A673 (cell line): ENCODE results near the gene MICAL3. TPM values are rescaled to one million over a fixed set of nuclear protein-coding genes. Genes with fewer than 3 reads are reported as not detected.

Experiments
- BruUV-seq: library from RNA; stranded (reverse); fragments of 400-500 nt; replicated peaks from 2 replicates; lab custom pipeline; 2021; lab: Mats Ljungman, UMichigan
- CTCF ChIA-PET: fragments of 300-600 bp; sonication (Branson Sonifier 250); formaldehyde crosslinking; loops from one replicate; lab custom pipeline; 2022; ENCODE audit warnings: antibody characterized with exemption; lab: Charles Lee
- POLR2A ChIA-PET: fragments of 300-600 bp; sonication (Branson Sonifier 250); formaldehyde crosslinking; loops from one replicate; lab custom pipeline; 2022; ENCODE audit warnings: antibody characterized with exemption; ENCODE audit not compliant: low non-redundant PET; lab: Charles Lee
- DNase-seq: peaks from one replicate; pipeline ENCODE4 v3.0.0-alpha.2; 2015; ENCODE audit warnings: low spot score
- H3K27ac ChIP-seq: fragments of 200-600 bp; sonication (generic); 2 replicates; pipeline ENCODE4 v1.5.1; 2016; ENCODE audit warnings: mixed run types, low read depth, mild to moderate bottlenecking, mixed read lengths, antibody characterized with exemption, low read length; ENCODE audit not compliant: poor library complexity, severe bottlenecking
- H3K27me3 ChIP-seq: fragments of 200-600 bp; sonication (generic); replicated peaks from 2 replicates; pipeline ENCODE4 v1.6.1; 2017; ENCODE audit warnings: mixed run types, low read depth, mild to moderate bottlenecking, mixed read lengths, antibody characterized with exemption, low read length; ENCODE audit not compliant: insufficient read depth, poor library complexity
- H3K36me3 ChIP-seq: fragments of 200-600 bp; sonication (generic); 2 replicates; pipeline ENCODE4 v1.6.1; 2016; ENCODE audit warnings: mixed run types, mild to moderate bottlenecking, mixed read lengths, antibody characterized with exemption, low read length; ENCODE audit not compliant: insufficient read depth, poor library complexity, severe bottlenecking
- H3K4me1 ChIP-seq: fragments of 200-600 bp; sonication (generic); 2 replicates; pipeline ENCODE4 v1.6.1; 2017; ENCODE audit warnings: mixed run types, mild to moderate bottlenecking, mixed read lengths, antibody characterized with exemption, low read length; ENCODE audit not compliant: insufficient read depth, poor library complexity, severe bottlenecking
- H3K4me3 ChIP-seq: fragments of 200-600 bp; sonication (generic); 2 replicates; pipeline ENCODE4 v1.5.1; 2016; ENCODE audit warnings: low read depth, mixed run types, mild to moderate bottlenecking, mixed read lengths, low read length; ENCODE audit not compliant: poor library complexity, severe bottlenecking
- H3K9me3 ChIP-seq: fragments of 200-600 bp; sonication (generic); 2 replicates; pipeline ENCODE4 v1.6.1; 2016; ENCODE audit warnings: mixed run types, low read depth, mild to moderate bottlenecking, mixed read lengths, antibody characterized with exemption, low read length; ENCODE audit not compliant: poor library complexity, severe bottlenecking
- EZH2 ChIP-seq: fragments of 200-600 bp; sonication (generic); IDR thresholded peaks from 2 replicates; pipeline ENCODE4 v1.6.1; 2017; ENCODE audit warnings: borderline replicate concordance, low read depth, mild to moderate bottlenecking, mixed read lengths, antibody characterized with exemption, low read length; ENCODE audit not compliant: poor library complexity, severe bottlenecking
- intact Hi-C: fragments of 100-400 bp; cut with micrococcal nuclease; formaldehyde crosslinking; loops from one replicate; pipeline ENCODE4 v1.10.0; 2022; ENCODE audit not compliant: unreplicated experiment
- total RNA-seq: library from RNA; stranded (reverse); gene quantifications from 2 replicates; pipeline ENCODE4 v1.2.3, GENCODE V29; 2021
- TF ChIP-seq, protein P1 (sequence below): fragments of 300-800, 200-600 bp; sonication (generic); conservative IDR thresholded peaks from 2 replicates; pipeline ENCODE4 v1.5.1; 2017; ENCODE audit warnings: low read depth, mild to moderate bottlenecking, antibody characterized with exemption, low read length, moderate library complexity, mixed read lengths

MICAL3 gene
- total RNA-seq, 1 experiment from 2014 or later: 63.6 TPM

DNA sequence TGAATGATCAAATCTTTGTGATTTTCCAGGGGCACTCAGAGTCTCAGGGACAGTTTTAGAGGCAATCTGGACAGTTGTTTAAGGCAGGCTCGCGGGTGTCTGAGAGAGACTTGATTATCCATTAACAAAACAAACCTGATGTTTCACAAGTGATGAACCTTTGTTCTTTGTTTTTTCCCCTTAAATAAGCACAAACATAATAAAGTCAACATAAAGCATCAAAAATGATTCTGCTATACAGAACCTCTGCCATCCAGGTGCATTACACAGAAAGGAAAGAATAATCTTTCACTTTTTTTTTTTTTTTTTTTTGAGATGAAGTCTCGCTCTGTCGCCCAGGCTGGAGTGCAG lies 263.2 kb downstream of the MICAL3 start:
- Histone ChIP-seq H3K9me3 (no peaks in the 10 kb centered on the region), H3K4me1 (no peaks in the 10 kb centered on the region), H3K4me3 (no peak overlapping the region), H3K27ac (peak overlapping the region; percentile 37), H3K27me3 (no peaks in the 10 kb centered on the region), H3K36me3 (no peaks in the 10 kb centered on the region)
- POLR2A ChIA-PET: interaction anchor here (0.6 kb wide), 1 partner anchor 261 kb away, joined by 12 read pairs; no protein-coding TSS in a partner anchor
- CTCF ChIA-PET: interaction anchor here (0.6 kb wide), 1 partner anchor 396 kb away, joined by 12 read pairs; no protein-coding TSS in a partner anchor
- TF ChIP-seq, protein P1, sequence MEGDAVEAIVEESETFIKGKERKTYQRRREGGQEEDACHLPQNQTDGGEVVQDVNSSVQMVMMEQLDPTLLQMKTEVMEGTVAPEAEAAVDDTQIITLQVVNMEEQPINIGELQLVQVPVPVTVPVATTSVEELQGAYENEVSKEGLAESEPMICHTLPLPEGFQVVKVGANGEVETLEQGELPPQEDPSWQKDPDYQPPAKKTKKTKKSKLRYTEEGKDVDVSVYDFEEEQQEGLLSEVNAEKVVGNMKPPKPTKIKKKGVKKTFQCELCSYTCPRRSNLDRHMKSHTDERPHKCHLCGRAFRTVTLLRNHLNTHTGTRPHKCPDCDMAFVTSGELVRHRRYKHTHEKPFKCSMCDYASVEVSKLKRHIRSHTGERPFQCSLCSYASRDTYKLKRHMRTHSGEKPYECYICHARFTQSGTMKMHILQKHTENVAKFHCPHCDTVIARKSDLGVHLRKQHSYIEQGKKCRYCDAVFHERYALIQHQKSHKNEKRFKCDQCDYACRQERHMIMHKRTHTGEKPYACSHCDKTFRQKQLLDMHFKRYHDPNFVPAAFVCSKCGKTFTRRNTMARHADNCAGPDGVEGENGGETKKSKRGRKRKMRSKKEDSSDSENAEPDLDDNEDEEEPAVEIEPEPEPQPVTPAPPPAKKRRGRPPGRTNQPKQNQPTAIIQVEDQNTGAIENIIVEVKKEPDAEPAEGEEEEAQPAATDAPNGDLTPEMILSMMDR: no peak
- TF ChIP-seq EZH2: no peak
- BruUV-seq: no TSS peak
- intact Hi-C loops: no loop called here
- no peak for DNase-seq

DNA sequence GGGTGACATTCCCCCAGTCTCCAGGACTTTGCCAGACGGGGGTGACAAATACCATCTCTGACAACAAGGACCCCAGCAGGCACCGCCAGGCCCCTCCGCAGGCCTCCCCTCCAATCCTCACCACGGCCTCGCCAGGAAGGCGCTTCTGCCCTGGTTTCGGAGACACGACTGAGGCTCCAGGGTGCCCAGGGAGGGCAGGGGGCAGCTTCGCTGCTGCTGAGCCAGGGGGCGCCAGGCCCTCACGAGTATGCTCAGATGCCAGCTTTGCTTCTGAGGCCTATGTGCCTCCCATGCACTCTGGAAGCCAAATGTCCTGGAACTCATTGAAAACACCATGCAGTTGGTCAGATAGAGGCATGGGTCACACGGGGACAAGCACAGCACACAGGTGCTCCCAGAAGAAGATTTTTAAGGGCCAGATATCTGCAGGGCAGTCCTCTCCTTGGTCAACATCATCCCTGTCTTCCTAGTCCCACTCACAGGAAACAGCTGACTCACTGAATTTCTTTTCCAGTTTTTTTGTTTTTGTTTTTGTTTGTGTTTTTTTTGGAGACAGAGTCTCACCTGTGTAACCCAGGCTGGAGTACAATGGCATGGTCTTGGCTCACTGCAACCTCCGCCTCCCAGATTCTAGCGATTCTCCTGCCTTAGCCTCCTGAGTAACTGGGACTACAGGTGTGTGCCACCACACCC lies 270.0 kb downstream of the MICAL3 start:
- Histone ChIP-seq H3K4me3 (no peak overlapping the region), H3K36me3 (no peaks in the 10 kb centered on the region), H3K4me1 (no peaks in the 10 kb centered on the region), H3K9me3 (no peaks in the 10 kb centered on the region), H3K27me3 (no peaks in the 10 kb centered on the region), H3K27ac (no peak overlapping the region)
- CTCF ChIA-PET: no interaction called here
- POLR2A ChIA-PET: no interaction called here
- intact Hi-C loops: no loop called here
- TF ChIP-seq EZH2: no peak
- TF ChIP-seq, protein P1: peak; percentile 43; the same call in 1 of the 2 replicates
- BruUV-seq: no TSS peak
- peak; percentile 29 for DNase-seq

DNA sequence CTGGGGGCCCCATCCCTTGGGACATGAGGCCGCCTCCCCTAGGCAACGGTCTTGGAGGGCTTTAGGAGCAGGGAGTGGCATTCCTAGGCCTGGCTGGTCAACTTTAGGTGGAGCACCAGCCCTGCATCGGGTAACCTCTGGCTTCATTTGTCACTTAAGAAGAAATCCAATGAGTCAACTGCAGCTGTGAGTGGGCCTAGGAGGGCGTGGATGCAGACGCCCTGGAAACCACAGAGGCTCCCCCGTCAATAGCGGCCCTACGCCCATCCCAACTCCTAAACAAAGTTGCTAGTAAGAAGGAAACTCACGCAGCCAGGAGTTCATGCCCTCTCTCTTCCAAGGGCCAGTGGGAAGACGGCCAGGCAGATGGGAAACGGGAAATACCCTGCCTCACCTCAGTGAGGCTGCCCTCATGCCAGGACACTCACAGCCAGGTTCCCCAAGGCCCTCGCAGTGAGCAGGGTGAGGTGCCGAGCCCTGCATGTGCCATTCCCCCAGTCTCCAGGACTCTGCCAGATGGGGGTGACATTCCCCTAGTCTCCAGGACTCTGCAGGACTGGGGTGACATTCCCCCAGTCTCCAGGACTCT lies 270.9 kb downstream of the MICAL3 start:
- ChIA-PET CTCF (no interaction called here), POLR2A (no interaction called here)
- Histone ChIP-seq H3K27ac (no peak overlapping the region), H3K4me3 (no peak overlapping the region), H3K27me3 (no peaks in the 10 kb centered on the region), H3K4me1 (no peaks in the 10 kb centered on the region), H3K36me3 (no peaks in the 10 kb centered on the region), H3K9me3 (no peaks in the 10 kb centered on the region)
- no peak for DNase-seq
- intact Hi-C loops: no loop called here
- no peak for TF ChIP-seq EZH2
- TF ChIP-seq, protein P1: no peak
- no TSS peak for BruUV-seq
